GM19099 (cell line): ENCODE data around the gene SHISA7.

Experiments used
- POLR2A ChIP-seq: IDR thresholded peaks from 3 replicates; pipeline ENCODE4 v1.6.1; 2011; ENCODE audit warnings: low read depth; ENCODE audit not compliant: insufficient read length; ENCODE audit errors: extremely low read depth

The SHISA7 gene

GRCh38 chr19:55461259-55461973 is 18.3 kb upstream of the SHISA7 start, which contains the start of gene ISOC2:
Gene ISOC2, minus strand, starts transcription at chr19:55461642. Its CDS starts 5,156 bp downstream, at chr19:55456486.
- peak; percentile 77 for TF ChIP-seq POLR2A

- TF ChIP-seq POLR2A: no peak
Observed at GRCh38 chr19:55460670-55461258, 17.7 kb upstream of the SHISA7 start.

GRCh38 chr19:55459950-55460657 is 17.0 kb upstream of the SHISA7 start:
- TF ChIP-seq POLR2A: no peak

- TF ChIP-seq POLR2A: no peak
Observed at GRCh38 chr19:55459551-55459949, 16.4 kb upstream of the SHISA7 start.

- TF ChIP-seq POLR2A: no peak
Observed at GRCh38 chr19:55457683-55458457, 14.8 kb upstream of the SHISA7 start.

- no peak for TF ChIP-seq POLR2A
Observed at GRCh38 chr19:55456347-55456746, 13.2 kb upstream of the SHISA7 start.

GRCh38 chr19:55455576-55456235 is 12.6 kb upstream of the SHISA7 start:
- no peak for TF ChIP-seq POLR2A

GRCh38 chr19:55454787-55455243 is 11.7 kb upstream of the SHISA7 start:
- TF ChIP-seq POLR2A: no peak

GRCh38 chr19:55453511-55454260 is 10.6 kb upstream of the SHISA7 start:
- no peak for TF ChIP-seq POLR2A

- TF ChIP-seq POLR2A: no peak
Observed at GRCh38 chr19:55452749-55453346, 9.7 kb upstream of the SHISA7 start.

GRCh38 chr19:55451965-55452748 is 9.1 kb upstream of the SHISA7 start:
- TF ChIP-seq POLR2A: no peak

GRCh38 chr19:55451163-55451964 is 8.3 kb upstream of the SHISA7 start:
- no peak for TF ChIP-seq POLR2A
